SH-SY5Y (cell line): ENCODE results near the gene LRBA.

Experiments
- GATA2 ChIP-seq: IDR thresholded peaks from 2 replicates; pipeline ENCODE4 v1.6.1; 2011; ENCODE audit warnings: mild to moderate bottlenecking, low read depth, low read length
- GATA3 ChIP-seq: IDR thresholded peaks from 2 replicates; pipeline ENCODE4 v1.6.1; 2011; ENCODE audit warnings: low read depth, mild to moderate bottlenecking, low read length, moderate library complexity

The LRBA gene

GRCh38 chr4:150586162-150586810 is 428.8 kb downstream of the LRBA start:
- TF ChIP-seq GATA3 (no peak), GATA2 (no peak)

GRCh38 chr4:150585611-150586010 is 429.5 kb downstream of the LRBA start:
- TF ChIP-seq GATA3 (no peak), GATA2 (no peak)

GRCh38 chr4:150584111-150584915 is 430.8 kb downstream of the LRBA start:
- TF ChIP-seq GATA3: no peak
- TF ChIP-seq GATA2: no peak

- no peak for TF ChIP-seq GATA2
Observed at GRCh38 chr4:150583287-150584110, 431.6 kb downstream of the LRBA start.

- TF ChIP-seq GATA3 (no peak), GATA2 (no peak)
Observed at GRCh38 chr4:150582873-150583286, 432.2 kb downstream of the LRBA start.

- TF ChIP-seq GATA3 (no peak), GATA2 (no peak)
Observed at GRCh38 chr4:150582146-150582872, 432.8 kb downstream of the LRBA start, which contains the start of gene MAB21L2. TSS of gene MAB21L2 (plus strand) at chr4:150582151. CDS start at chr4:150583030, 879 bp downstream.

- no peak for TF ChIP-seq GATA3
- TF ChIP-seq GATA2: no peak
Observed at GRCh38 chr4:150581641-150582051, 433.4 kb downstream of the LRBA start.

GRCh38 chr4:150581056-150581605 is 434.0 kb downstream of the LRBA start:
- TF ChIP-seq GATA2 (no peak), GATA3 (no peak)

GRCh38 chr4:150580306-150580705 is 434.8 kb downstream of the LRBA start:
- TF ChIP-seq GATA2: no peak
- TF ChIP-seq GATA3: no peak

GRCh38 chr4:150579551-150580234 is 435.4 kb downstream of the LRBA start:
- TF ChIP-seq GATA3 (no peak), GATA2 (no peak)

GRCh38 chr4:150578745-150579501 is 436.2 kb downstream of the LRBA start:
- TF ChIP-seq GATA3 (no peak), GATA2 (no peak)

GRCh38 chr4:150577796-150578195 is 437.3 kb downstream of the LRBA start:
- TF ChIP-seq GATA3: no peak
- TF ChIP-seq GATA2: no peak

GRCh38 chr4:150574678-150575077 is 440.4 kb downstream of the LRBA start:
- TF ChIP-seq GATA2: no peak
- TF ChIP-seq GATA3: no peak
